Peyer's patch (tissue), 4 donors: ENCODE data around the gene NELL1.

Experiments used
- POLR2A ChIP-seq, 2 donors: fragments of 450-650 bp; IDR thresholded peaks; one replicate each; pipeline ENCODE4 v1.5.1; 2017; ENCODE audit warnings: antibody characterized with exemption in 2 of 2, mild to moderate bottlenecking in 2 of 2, moderate library complexity in 2 of 2
- TF ChIP-seq, protein P1 (sequence below), 6 experiments: fragments of 450-650 bp in 4 of 6; fragments of 200-600 bp in 2 of 6; sonication (generic) in 1 of 6; IDR thresholded peaks; one replicate each; pipeline ENCODE4 v1.5.1; 2017 to 2019; ENCODE audit warnings: antibody characterized with exemption in 6 of 6, mild to moderate bottlenecking in 3 of 6, moderate library complexity in 1 of 6

DNA sequence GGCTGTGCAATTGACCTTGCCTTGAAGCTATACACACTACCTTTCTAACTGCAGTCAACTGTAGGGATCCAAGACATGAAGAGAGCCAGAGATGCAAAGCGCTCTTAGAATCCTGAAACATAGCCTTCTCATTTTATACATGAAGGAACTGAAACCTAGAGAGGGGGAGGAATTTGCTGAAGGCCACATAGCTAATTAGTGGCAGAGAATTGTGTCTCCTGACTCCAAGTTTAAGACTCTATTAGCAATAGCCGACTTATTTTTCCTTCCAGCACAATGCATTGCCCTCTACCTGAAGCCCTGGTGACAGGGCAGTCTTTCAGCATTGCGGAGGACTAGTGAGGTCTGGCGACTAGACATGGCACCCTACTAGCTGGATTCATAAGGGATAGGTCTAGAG lies 796.5 kb downstream of the NELL1 start:
- TF ChIP-seq, protein P1, sequence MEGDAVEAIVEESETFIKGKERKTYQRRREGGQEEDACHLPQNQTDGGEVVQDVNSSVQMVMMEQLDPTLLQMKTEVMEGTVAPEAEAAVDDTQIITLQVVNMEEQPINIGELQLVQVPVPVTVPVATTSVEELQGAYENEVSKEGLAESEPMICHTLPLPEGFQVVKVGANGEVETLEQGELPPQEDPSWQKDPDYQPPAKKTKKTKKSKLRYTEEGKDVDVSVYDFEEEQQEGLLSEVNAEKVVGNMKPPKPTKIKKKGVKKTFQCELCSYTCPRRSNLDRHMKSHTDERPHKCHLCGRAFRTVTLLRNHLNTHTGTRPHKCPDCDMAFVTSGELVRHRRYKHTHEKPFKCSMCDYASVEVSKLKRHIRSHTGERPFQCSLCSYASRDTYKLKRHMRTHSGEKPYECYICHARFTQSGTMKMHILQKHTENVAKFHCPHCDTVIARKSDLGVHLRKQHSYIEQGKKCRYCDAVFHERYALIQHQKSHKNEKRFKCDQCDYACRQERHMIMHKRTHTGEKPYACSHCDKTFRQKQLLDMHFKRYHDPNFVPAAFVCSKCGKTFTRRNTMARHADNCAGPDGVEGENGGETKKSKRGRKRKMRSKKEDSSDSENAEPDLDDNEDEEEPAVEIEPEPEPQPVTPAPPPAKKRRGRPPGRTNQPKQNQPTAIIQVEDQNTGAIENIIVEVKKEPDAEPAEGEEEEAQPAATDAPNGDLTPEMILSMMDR (IDR thresholded peaks at IDR 0.05): no peak
- TF ChIP-seq POLR2A (IDR thresholded peaks at IDR 0.05): no peak
